Skeletal muscle tissue (tissue), 4 donors: ENCODE results near the gene RHNO1. TPM values are rescaled to one million over a fixed set of nuclear protein-coding genes. Genes with fewer than 3 reads are reported as not detected.
A peak's percentile ranks its signal among the peaks of the same experiment; 100 is the strongest.

ENCODE experiments used
- H3K27ac ChIP-seq: one replicate; pipeline ENCODE4 v1.7.0; 2013; ENCODE audit warnings: mild to moderate bottlenecking, low read depth, low read length, inconsistent platforms
- H3K27me3 ChIP-seq, 3 donors: one replicate each; pipeline ENCODE4 v1.7.0; 2013; ENCODE audit warnings: low read length in 3 of 3; ENCODE audit not compliant: control insufficient read depth in 3 of 3, insufficient read depth in 3 of 3
- H3K36me3 ChIP-seq, 3 donors: one replicate each; pipeline ENCODE4 v1.7.0; 2013; ENCODE audit warnings: low read length in 3 of 3; ENCODE audit not compliant: control insufficient read depth in 3 of 3, insufficient read depth in 3 of 3
- H3K4me1 ChIP-seq, 3 donors: one replicate each; pipeline ENCODE4 v1.7.0; 2013; ENCODE audit warnings: low read length in 3 of 3, mild to moderate bottlenecking in 3 of 3; ENCODE audit not compliant: control insufficient read depth in 3 of 3, insufficient read depth in 3 of 3
- H3K4me3 ChIP-seq, 3 donors: one replicate each; pipeline ENCODE4 v1.7.0; 2013; ENCODE audit warnings: low read length in 3 of 3
- H3K9ac ChIP-seq, 3 donors: one replicate each; pipeline ENCODE4 v1.7.0; 2013; ENCODE audit warnings: low read length in 3 of 3, mild to moderate bottlenecking in 3 of 3, moderate library complexity in 2 of 3, low read depth in 1 of 3
- H3K9me3 ChIP-seq, 3 donors: one replicate each; pipeline ENCODE4 v1.7.0; 2013; ENCODE audit warnings: low read length in 3 of 3; ENCODE audit not compliant: control insufficient read depth in 3 of 3
- total RNA-seq: library from RNA; depleted of rRNA; stranded (reverse); fragments of >200 nt; gene quantifications from one replicate; pipeline ENCODE4 v1.2.3, GENCODE V29; 2014
- donor health status: Osteomylitis.

The RHNO1 gene
- total RNA-seq, result 10.4 TPM

GRCh38 chr12:2877047-2877952, at the start of gene RHNO1, which contains the start of gene FOXM1:
Gene RHNO1, plus strand, starts transcription at chr12:2877223. Its CDS starts 8,144 bp downstream, at chr12:2885367.
Gene FOXM1, minus strand, starts transcription at chr12:2877174. Its CDS starts 2,696 bp downstream, at chr12:2874478.
- H3K9ac ChIP-seq, result peak within 1 kb of the TSS; percentile 90 to 96 (median 91)
- peak within 1 kb of the TSS; percentile 86 to 92 (median 87) for H3K4me3 ChIP-seq
- H3K36me3 ChIP-seq, result no peaks in the 10 kb centered on the region
- H3K27ac ChIP-seq, result peak within 1 kb of the TSS; percentile 84
- no peaks in the 10 kb centered on the region for H3K27me3 ChIP-seq
- no peaks in the 10 kb centered on the region for H3K9me3 ChIP-seq
- peaks cover 5 to 17% (median 9%) of the 10 kb centered on the region in 3 donors for H3K4me1 ChIP-seq

GRCh38 chr12:2829275-2829674, 47.7 kb upstream of the RHNO1 start:
- H3K9me3 ChIP-seq, result no peaks in the 10 kb centered on the region
- H3K27ac ChIP-seq, result no peak overlapping the region
- H3K4me3 ChIP-seq, result no peak overlapping the region
- peaks cover 0 to 6% (median 0%) of the 10 kb centered on the region in 3 donors for H3K27me3 ChIP-seq
- no peak overlapping the region for H3K9ac ChIP-seq
- H3K4me1 ChIP-seq, result peaks cover under 1 to 7% (median 3%) of the 10 kb centered on the region in 3 donors
- H3K36me3 ChIP-seq, result peaks cover 44 to 59% (median 56%) of the 10 kb centered on the region in 3 donors

- Histone ChIP-seq H3K4me3 (no peak overlapping the region), H3K36me3 (peaks cover 14 to 29% (median 25%) of the 10 kb centered on the region in 3 donors)
These were observed 44.4 kb upstream of the RHNO1 start for GRCh38 chr12:2832550-2833127.

GRCh38 chr12:2833327-2833726, 43.7 kb upstream of the RHNO1 start:
- H3K9me3 ChIP-seq, result no peaks in the 10 kb centered on the region
- H3K36me3 ChIP-seq, result peaks cover 8 to 23% (median 18%) of the 10 kb centered on the region in 3 donors
- no peak overlapping the region for H3K27ac ChIP-seq
- H3K27me3 ChIP-seq, result peaks cover 0 to 11% (median 3%) of the 10 kb centered on the region in 3 donors
- peaks cover 13 to 15% (median 14%) of the 10 kb centered on the region in 3 donors for H3K4me1 ChIP-seq
- no peak overlapping the region for H3K4me3 ChIP-seq
- no peak overlapping the region for H3K9ac ChIP-seq

More at GRCh38 chr12:2832550-2833127, 44.4 kb upstream of the RHNO1 start:
- H3K27me3 ChIP-seq, result peaks cover 0 to 11% (median 3%) of the 10 kb centered on the region in 3 donors
- no peak overlapping the region for H3K27ac ChIP-seq
- no peak overlapping the region for H3K9ac ChIP-seq
- H3K4me1 ChIP-seq, result peaks cover 13 to 15% (median 14%) of the 10 kb centered on the region in 3 donors
- H3K9me3 ChIP-seq, result no peaks in the 10 kb centered on the region

- Histone ChIP-seq H3K27me3 (peaks cover 0 to 11% (median 3%) of the 10 kb centered on the region in 3 donors), H3K9me3 (no peaks in the 10 kb centered on the region), H3K4me1 (peaks cover 13 to 15% (median 14%) of the 10 kb centered on the region in 3 donors), H3K27ac (no peak overlapping the region), H3K36me3 (peaks cover 10 to 22% (median 18%) of the 10 kb centered on the region in 3 donors), H3K4me3 (no peak overlapping the region), H3K9ac (peak overlapping the region in 2 of 3 donors; percentile 53 to 73)
These were observed 43.2 kb upstream of the RHNO1 start for GRCh38 chr12:2833810-2834209.

- Histone ChIP-seq H3K36me3 (peaks cover 7 to 18% (median 17%) of the 10 kb centered on the region in 3 donors), H3K9ac (peak within 1 kb of the TSS in 2 of 3 donors; percentile 53 to 73), H3K4me3 (peak within 1 kb of the TSS; percentile 44 to 47 (median 46)), H3K9me3 (no peaks in the 10 kb centered on the region), H3K27me3 (peaks cover 0 to 11% (median 3%) of the 10 kb centered on the region in 3 donors), H3K4me1 (peaks cover 13 to 15% (median 14%) of the 10 kb centered on the region in 3 donors), H3K27ac (peak within 1 kb of the TSS; percentile 25)
These were observed 42.2 kb upstream of the RHNO1 start, which contains the start of gene NRIP2 for GRCh38 chr12:2834581-2835491. Gene NRIP2, minus strand, starts transcription at chr12:2835035. Its CDS starts 52 bp downstream, at chr12:2834983.

- Histone ChIP-seq H3K9ac (no peak overlapping the region), H3K4me3 (no peak overlapping the region), H3K36me3 (peaks cover 3 to 12% (median 10%) of the 10 kb centered on the region in 3 donors), H3K4me1 (peaks cover 13 to 15% (median 14%) of the 10 kb centered on the region in 3 donors), H3K9me3 (no peaks in the 10 kb centered on the region), H3K27me3 (peaks cover 0 to 11% (median 3%) of the 10 kb centered on the region in 3 donors), H3K27ac (no peak overlapping the region)
These were observed 41.2 kb upstream of the RHNO1 start for GRCh38 chr12:2835691-2836403.

GRCh38 chr12:2836574-2836973, 40.4 kb upstream of the RHNO1 start:
- Histone ChIP-seq H3K36me3 (peaks cover 3 to 9% (median 6%) of the 10 kb centered on the region in 3 donors), H3K4me3 (no peak overlapping the region), H3K9me3 (no peaks in the 10 kb centered on the region), H3K9ac (no peak overlapping the region), H3K27me3 (peaks cover 0 to 11% (median 3%) of the 10 kb centered on the region in 3 donors), H3K27ac (no peak overlapping the region), H3K4me1 (peaks cover 13 to 15% (median 14%) of the 10 kb centered on the region in 3 donors)
